Muscle layer of colon (tissue), 2 donors: ENCODE results near the gene SPDYE2.
"Not testable (repeated sequence)": the region's sequence is repeated elsewhere in the genome, so short reads cannot be mapped to it uniquely, and the experiment has no call there.

Experiments used
- H3K27ac ChIP-seq: one replicate; pipeline ENCODE4 v1.7.0; 2013; ENCODE audit warnings: low read depth, mild to moderate bottlenecking, low read length, moderate library complexity
- H3K27me3 ChIP-seq, 2 donors: one replicate each; pipeline ENCODE4 v1.7.0; 2013; ENCODE audit warnings: low read length in 2 of 2, mild to moderate bottlenecking in 2 of 2; ENCODE audit not compliant: insufficient read depth in 2 of 2, control insufficient read depth in 1 of 2
- H3K36me3 ChIP-seq: one replicate; pipeline ENCODE4 v1.7.0; 2013; ENCODE audit warnings: mild to moderate bottlenecking, low read length; ENCODE audit not compliant: insufficient read depth
- H3K4me1 ChIP-seq: one replicate; pipeline ENCODE4 v1.7.0; 2013; ENCODE audit warnings: mild to moderate bottlenecking, low read length; ENCODE audit not compliant: insufficient read depth
- H3K4me3 ChIP-seq, 2 donors: one replicate each; pipeline ENCODE4 v1.7.0; 2013; ENCODE audit warnings: low read length in 2 of 2, low read depth in 1 of 2, mild to moderate bottlenecking in 1 of 2, moderate library complexity in 1 of 2
- H3K9ac ChIP-seq: one replicate; pipeline ENCODE4 v1.7.0; 2013; ENCODE audit warnings: low read length
- H3K9me3 ChIP-seq: one replicate; pipeline ENCODE4 v1.7.0; 2013; ENCODE audit warnings: mild to moderate bottlenecking, low read length
- donor health status: abdominal sarcoma.
- donor health status: Adenocarcinoma of cecum.

SPDYE2 gene

GRCh38 chr7:102544372-102544771, 6.7 kb upstream of the SPDYE2 start:
- H3K4me3 ChIP-seq, H3K9me3 ChIP-seq, H3K27ac ChIP-seq, H3K4me1 ChIP-seq, H3K27me3 ChIP-seq, H3K9ac ChIP-seq, H3K36me3 ChIP-seq: not testable (repeated sequence)

GRCh38 chr7:102545288-102545687, 5.7 kb upstream of the SPDYE2 start:
- H3K4me1 ChIP-seq, H3K27me3 ChIP-seq, H3K4me3 ChIP-seq, H3K27ac ChIP-seq, H3K36me3 ChIP-seq, H3K9ac ChIP-seq, H3K9me3 ChIP-seq: not testable (repeated sequence)

GRCh38 chr7:102546353-102546752, 4.7 kb upstream of the SPDYE2 start:
- not testable (repeated sequence) for H3K4me3 ChIP-seq, H3K4me1 ChIP-seq, H3K27me3 ChIP-seq, H3K36me3 ChIP-seq, H3K9me3 ChIP-seq, H3K27ac ChIP-seq, H3K9ac ChIP-seq

- H3K4me1 ChIP-seq, H3K9ac ChIP-seq, H3K4me3 ChIP-seq, H3K27ac ChIP-seq, H3K9me3 ChIP-seq, H3K27me3 ChIP-seq, H3K36me3 ChIP-seq: not testable (repeated sequence)
These were observed 17.6 kb downstream of the SPDYE2 start for GRCh38 chr7:102568620-102569019.

- H3K27me3 ChIP-seq, H3K4me1 ChIP-seq, H3K36me3 ChIP-seq, H3K27ac ChIP-seq, H3K9me3 ChIP-seq, H3K9ac ChIP-seq: not testable (repeated sequence)
- peak within 1 kb of the TSS; percentile 32 to 67 for H3K4me3 ChIP-seq
These were observed 21.5 kb downstream of the SPDYE2 start, which contains the start of gene POLR2J3 for GRCh38 chr7:102572261-102573239. Gene POLR2J3 (minus strand): TSS chr7:102572583. CDS start chr7:102572521, 62 bp downstream.

- H3K4me1 ChIP-seq, H3K9ac ChIP-seq, H3K9me3 ChIP-seq, H3K27me3 ChIP-seq, H3K4me3 ChIP-seq, H3K27ac ChIP-seq, H3K36me3 ChIP-seq: not testable (repeated sequence)
These were observed 23.6 kb downstream of the SPDYE2 start for GRCh38 chr7:102574607-102575006.

GRCh38 chr7:102576363-102576762, 25.3 kb downstream of the SPDYE2 start:
- H3K9ac ChIP-seq, H3K27ac ChIP-seq, H3K9me3 ChIP-seq, H3K27me3 ChIP-seq, H3K36me3 ChIP-seq, H3K4me3 ChIP-seq, H3K4me1 ChIP-seq: not testable (repeated sequence)

GRCh38 chr7:102577315-102578240, 26.6 kb downstream of the SPDYE2 start:
- not testable (repeated sequence) for H3K9me3 ChIP-seq

GRCh38 chr7:102578486-102578885, 27.5 kb downstream of the SPDYE2 start:
- H3K9ac ChIP-seq, H3K27ac ChIP-seq, H3K4me3 ChIP-seq, H3K27me3 ChIP-seq, H3K4me1 ChIP-seq, H3K36me3 ChIP-seq, H3K9me3 ChIP-seq: not testable (repeated sequence)

More at GRCh38 chr7:102577315-102578240, 26.6 kb downstream of the SPDYE2 start:
- not testable (repeated sequence) for H3K27me3 ChIP-seq, H3K9ac ChIP-seq, H3K36me3 ChIP-seq, H3K4me1 ChIP-seq, H3K27ac ChIP-seq, H3K4me3 ChIP-seq

- not testable (repeated sequence) for H3K36me3 ChIP-seq, H3K4me1 ChIP-seq, H3K27me3 ChIP-seq, H3K4me3 ChIP-seq, H3K27ac ChIP-seq, H3K9me3 ChIP-seq, H3K9ac ChIP-seq
These were observed 30.7 kb downstream of the SPDYE2 start for GRCh38 chr7:102581722-102582121.

GRCh38 chr7:102583495-102583894, 32.5 kb downstream of the SPDYE2 start:
- H3K4me3 ChIP-seq, H3K4me1 ChIP-seq, H3K9ac ChIP-seq, H3K9me3 ChIP-seq, H3K36me3 ChIP-seq, H3K27ac ChIP-seq, H3K27me3 ChIP-seq: not testable (repeated sequence)
